ENCODE data around the gene PNKD. TPM values are rescaled to one million over a fixed set of nuclear protein-coding genes. Genes with fewer than 3 reads are reported as not detected.
A peak's percentile ranks its signal among the peaks of the same experiment; 100 is the strongest.

Gene PNKD
- total and polyA plus RNA-seq, 10 of the 15 experiments (the other 5 are each of a cell fraction or from before 2014, with no cell fraction given): 27.2 to 106 (median 61.3) TPM

DNA sequence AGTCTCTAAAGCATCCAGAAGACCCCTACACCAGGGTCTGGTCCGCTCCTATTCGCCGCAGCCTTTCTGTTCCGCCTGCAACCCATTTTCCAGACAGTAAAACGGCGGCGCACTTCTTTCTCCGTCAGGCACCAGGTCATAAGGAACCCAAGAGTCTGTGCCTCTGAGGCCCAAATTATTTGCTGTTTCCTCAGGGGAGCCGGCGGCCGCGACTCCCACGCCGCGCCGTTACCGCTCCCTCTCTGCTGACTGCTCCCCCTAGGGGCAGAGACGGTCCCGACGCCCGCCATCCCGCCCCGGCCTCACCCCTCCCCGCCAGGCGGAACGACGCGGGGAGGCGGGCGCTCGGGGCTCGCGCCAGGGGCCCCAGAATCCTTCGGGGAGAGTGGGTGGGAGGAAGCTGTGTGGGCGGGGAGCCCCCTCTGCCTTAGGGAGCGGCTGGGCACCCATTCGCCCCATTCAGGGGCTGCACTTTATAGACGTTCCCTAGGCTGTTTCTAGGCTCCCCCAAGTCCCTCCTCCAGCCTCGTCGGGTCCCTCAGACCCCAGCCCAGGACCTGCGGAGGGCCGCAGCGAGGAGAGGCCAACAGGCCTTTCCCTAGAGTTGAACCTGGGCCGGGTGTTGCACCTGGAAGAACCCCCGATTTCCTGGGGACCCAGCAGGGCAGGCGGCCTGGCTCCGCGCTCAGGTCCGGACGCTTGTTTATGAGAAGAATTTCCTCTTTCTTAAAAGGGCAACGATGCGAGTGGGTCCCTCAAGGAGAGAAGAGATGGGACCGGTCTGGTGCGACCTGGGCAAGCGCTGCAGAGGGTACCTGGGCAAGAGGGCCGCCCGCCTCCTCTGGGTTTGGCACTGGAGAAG lies 125.7 kb downstream of the PNKD start (continued):
- TF ChIP-seq POU2F2 (IDR thresholded peaks at IDR 0.05; ENCODE audit: borderline replicate concordance, low read depth, low read length): 0 out of 3 replicates have a peak, but pooled peaks have one; percentile 65
- TF ChIP-seq RBBP5 (conservative IDR thresholded peaks at IDR 0.05): no peak
- no peak for TF ChIP-seq CEBPB (IDR thresholded peaks at IDR 0.05; ENCODE audit: borderline replicate concordance in 1 of 2, low read depth in 2 of 2, low read length in 2 of 2)
- TF ChIP-seq, protein P1, sequence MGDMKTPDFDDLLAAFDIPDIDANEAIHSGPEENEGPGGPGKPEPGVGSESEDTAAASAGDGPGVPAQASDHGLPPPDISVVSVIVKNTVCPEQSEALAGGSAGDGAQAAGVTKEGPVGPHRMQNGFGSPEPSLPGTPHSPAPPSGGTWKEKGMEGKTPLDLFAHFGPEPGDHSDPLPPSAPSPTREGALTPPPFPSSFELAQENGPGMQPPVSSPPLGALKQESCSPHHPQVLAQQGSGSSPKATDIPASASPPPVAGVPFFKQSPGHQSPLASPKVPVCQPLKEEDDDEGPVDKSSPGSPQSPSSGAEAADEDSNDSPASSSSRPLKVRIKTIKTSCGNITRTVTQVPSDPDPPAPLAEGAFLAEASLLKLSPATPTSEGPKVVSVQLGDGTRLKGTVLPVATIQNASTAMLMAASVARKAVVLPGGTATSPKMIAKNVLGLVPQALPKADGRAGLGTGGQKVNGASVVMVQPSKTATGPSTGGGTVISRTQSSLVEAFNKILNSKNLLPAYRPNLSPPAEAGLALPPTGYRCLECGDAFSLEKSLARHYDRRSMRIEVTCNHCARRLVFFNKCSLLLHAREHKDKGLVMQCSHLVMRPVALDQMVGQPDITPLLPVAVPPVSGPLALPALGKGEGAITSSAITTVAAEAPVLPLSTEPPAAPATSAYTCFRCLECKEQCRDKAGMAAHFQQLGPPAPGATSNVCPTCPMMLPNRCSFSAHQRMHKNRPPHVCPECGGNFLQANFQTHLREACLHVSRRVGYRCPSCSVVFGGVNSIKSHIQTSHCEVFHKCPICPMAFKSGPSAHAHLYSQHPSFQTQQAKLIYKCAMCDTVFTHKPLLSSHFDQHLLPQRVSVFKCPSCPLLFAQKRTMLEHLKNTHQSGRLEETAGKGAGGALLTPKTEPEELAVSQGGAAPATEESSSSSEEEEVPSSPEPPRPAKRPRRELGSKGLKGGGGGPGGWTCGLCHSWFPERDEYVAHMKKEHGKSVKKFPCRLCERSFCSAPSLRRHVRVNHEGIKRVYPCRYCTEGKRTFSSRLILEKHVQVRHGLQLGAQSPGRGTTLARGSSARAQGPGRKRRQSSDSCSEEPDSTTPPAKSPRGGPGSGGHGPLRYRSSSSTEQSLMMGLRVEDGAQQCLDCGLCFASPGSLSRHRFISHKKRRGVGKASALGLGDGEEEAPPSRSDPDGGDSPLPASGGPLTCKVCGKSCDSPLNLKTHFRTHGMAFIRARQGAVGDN (IDR thresholded peaks at IDR 0.05): peak; percentile 60; the same call in 1 of the 2 replicates
- peak; percentile 78 for TF ChIP-seq CREB1 (IDR thresholded peaks at IDR 0.05; ENCODE audit: low read depth)
- TF ChIP-seq NFYA (IDR thresholded peaks at IDR 0.05; ENCODE audit: borderline replicate concordance, low read depth, low read length): no peak
- TF ChIP-seq TCF12 (IDR thresholded peaks at IDR 0.05; ENCODE audit: low read depth, low read length): peak; percentile 67
- TF ChIP-seq RUNX3 (IDR thresholded peaks at IDR 0.05; ENCODE audit: low read length): peak; percentile 76; the same call in 1 of the 2 replicates
- peak; percentile 61; the same call in 1 of the 2 replicates for TF ChIP-seq STAT1 (conservative IDR thresholded peaks at IDR 0.05)
- TF ChIP-seq TBL1XR1 (IDR thresholded peaks at IDR 0.05; ENCODE audit: low read depth, low read length): peak; percentile 51
- peak; percentile 95 for TF ChIP-seq IKZF1 (conservative IDR thresholded peaks at IDR 0.05)
- peak; percentile 95 for TF ChIP-seq MEF2B (IDR thresholded peaks at IDR 0.05; ENCODE audit: partially characterized antibody, poor library complexity, severe bottlenecking)
- peak in 1 of 2 experiments; percentile 70; a peak in 2 of 4 replicates for TF ChIP-seq ETV6 (conservative IDR thresholded peaks at IDR 0.05 in 1 of 2, IDR thresholded peaks at IDR 0.05 in 1 of 2; ENCODE audit: borderline replicate concordance in 1 of 2, low read depth in 1 of 2)
- no peak for TF ChIP-seq NR2C2 (IDR thresholded peaks at IDR 0.05; ENCODE audit: borderline replicate concordance, control insufficient read depth, insufficient read length, low read depth)
- TF ChIP-seq, protein P2, sequence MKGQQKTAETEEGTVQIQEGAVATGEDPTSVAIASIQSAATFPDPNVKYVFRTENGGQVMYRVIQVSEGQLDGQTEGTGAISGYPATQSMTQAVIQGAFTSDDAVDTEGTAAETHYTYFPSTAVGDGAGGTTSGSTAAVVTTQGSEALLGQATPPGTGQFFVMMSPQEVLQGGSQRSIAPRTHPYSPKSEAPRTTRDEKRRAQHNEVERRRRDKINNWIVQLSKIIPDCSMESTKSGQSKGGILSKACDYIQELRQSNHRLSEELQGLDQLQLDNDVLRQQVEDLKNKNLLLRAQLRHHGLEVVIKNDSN (IDR thresholded peaks at IDR 0.05; ENCODE audit: borderline replicate concordance, extremely low read length, insufficient read depth, low read depth, low read length): no peak
- TF ChIP-seq SRF (IDR thresholded peaks at IDR 0.05; ENCODE audit: low read depth in 2 of 2, low read length in 2 of 2): no peak
- TF ChIP-seq ATF7 (IDR thresholded peaks at IDR 0.05; ENCODE audit: low read depth): peak; percentile 85
- TF ChIP-seq, protein P3, sequence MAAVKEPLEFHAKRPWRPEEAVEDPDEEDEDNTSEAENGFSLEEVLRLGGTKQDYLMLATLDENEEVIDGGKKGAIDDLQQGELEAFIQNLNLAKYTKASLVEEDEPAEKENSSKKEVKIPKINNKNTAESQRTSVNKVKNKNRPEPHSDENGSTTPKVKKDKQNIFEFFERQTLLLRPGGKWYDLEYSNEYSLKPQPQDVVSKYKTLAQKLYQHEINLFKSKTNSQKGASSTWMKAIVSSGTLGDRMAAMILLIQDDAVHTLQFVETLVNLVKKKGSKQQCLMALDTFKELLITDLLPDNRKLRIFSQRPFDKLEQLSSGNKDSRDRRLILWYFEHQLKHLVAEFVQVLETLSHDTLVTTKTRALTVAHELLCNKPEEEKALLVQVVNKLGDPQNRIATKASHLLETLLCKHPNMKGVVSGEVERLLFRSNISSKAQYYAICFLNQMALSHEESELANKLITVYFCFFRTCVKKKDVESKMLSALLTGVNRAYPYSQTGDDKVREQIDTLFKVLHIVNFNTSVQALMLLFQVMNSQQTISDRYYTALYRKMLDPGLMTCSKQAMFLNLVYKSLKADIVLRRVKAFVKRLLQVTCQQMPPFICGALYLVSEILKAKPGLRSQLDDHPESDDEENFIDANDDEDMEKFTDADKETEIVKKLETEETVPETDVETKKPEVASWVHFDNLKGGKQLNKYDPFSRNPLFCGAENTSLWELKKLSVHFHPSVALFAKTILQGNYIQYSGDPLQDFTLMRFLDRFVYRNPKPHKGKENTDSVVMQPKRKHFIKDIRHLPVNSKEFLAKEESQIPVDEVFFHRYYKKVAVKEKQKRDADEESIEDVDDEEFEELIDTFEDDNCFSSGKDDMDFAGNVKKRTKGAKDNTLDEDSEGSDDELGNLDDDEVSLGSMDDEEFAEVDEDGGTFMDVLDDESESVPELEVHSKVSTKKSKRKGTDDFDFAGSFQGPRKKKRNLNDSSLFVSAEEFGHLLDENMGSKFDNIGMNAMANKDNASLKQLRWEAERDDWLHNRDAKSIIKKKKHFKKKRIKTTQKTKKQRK (IDR thresholded peaks at IDR 0.05; ENCODE audit: low read depth, low read length): no peak
- TF ChIP-seq MTA3 (IDR thresholded peaks at IDR 0.05; ENCODE audit: borderline replicate concordance, low read length): no peak
- TF ChIP-seq SUZ12 (IDR thresholded peaks at IDR 0.05; ENCODE audit: unreplicated experiment): no peak
- no peak; the same call in 1 of the 2 replicates for TF ChIP-seq RCOR1 (conservative IDR thresholded peaks at IDR 0.05; ENCODE audit: low read depth, low read length)
